Measurements from ENCODE around the gene RAD51B.
"Not testable (repeated sequence)": the region's sequence is repeated elsewhere in the genome, so short reads cannot be mapped to it uniquely, and the experiment has no call there.

RAD51B gene

DNA sequence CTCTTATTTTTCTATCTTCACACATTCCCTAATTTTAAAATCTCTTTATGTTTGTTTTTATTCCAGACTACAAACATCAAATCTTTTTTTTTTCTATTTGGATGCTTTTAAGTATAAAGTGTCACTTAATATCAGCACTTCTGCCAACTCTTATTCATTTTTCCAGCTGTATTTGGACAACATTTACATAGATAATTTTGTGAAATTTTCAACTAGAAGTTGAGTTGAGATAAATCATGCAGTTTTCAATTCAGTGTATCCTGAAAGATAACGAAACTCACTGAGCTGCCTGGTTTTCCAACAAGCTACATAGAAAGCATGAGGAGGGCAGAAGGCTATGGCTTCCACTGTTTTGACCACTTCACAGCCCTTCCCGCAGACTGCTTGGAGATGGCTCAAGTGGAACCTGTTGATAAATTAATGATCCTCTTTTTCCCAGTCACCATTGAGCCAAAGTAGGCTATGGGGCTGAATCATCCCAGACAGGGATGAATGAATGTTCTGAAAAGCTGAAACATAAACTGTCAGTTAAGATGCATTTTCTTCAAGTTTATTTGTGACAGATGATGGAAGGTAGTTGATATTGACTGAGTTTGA is 213.9 kb downstream of the RAD51B start:
- DNase-seq: no peak

DNA sequence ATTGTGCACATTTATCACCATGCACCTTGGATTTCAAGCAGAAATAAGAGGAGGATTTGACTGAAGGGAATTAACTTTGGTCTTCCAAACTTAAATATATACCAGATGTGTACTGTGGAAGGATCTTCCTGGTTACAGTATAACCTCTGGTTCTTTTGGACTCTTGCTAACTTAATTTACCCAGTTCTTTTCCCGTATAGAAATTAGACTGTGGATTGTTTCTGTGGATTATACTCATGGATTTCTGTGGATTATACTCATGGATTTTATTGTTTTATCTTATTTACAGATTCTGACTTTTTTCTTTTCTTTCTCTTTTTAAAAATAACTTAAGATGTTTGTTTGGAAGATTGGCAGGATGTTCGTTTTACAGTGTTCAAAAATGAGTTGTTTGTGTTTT is 215.3 kb downstream of the RAD51B start:
- DNase-seq: no peak

DNA sequence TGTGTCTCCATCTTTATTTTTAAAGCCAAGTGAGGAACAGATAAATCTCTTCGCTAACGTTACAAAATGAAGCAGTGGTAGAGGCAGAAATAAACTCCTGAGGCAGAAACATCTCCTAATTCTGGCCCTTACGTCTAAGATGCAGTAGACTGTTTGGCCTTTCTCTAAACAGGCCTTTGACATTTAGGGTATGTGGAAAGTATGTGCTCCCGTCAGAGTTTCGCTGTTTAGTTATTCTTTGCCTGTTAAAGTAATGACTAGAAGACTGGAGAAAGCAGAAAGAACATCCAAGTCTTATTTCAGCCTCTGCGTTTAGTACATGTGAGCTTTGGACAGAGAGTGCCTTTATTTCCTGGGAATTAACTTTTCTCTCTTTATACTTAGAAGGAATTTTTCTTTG is 216.6 kb downstream of the RAD51B start:
- DNase-seq: no peak

DNA sequence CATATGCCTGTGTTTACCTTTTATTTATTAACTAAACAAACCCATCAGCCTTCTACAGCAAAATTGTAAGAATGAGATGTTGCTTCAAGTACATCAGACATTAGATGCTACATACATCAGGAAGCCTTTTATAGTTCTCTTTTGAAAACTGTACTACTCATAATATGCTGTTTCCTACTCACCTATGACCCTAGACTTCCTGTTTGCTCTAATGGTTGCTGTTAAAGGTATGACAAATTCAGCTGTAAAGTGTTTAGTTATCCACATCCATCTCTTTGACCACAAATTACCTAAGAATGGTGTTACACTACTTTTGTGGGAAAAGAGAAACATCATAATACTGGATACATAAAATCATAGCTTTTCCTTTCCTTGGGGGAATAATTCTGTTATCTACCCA is 220.0 kb downstream of the RAD51B start:
- DNase-seq: peak; percentile 16

DNA sequence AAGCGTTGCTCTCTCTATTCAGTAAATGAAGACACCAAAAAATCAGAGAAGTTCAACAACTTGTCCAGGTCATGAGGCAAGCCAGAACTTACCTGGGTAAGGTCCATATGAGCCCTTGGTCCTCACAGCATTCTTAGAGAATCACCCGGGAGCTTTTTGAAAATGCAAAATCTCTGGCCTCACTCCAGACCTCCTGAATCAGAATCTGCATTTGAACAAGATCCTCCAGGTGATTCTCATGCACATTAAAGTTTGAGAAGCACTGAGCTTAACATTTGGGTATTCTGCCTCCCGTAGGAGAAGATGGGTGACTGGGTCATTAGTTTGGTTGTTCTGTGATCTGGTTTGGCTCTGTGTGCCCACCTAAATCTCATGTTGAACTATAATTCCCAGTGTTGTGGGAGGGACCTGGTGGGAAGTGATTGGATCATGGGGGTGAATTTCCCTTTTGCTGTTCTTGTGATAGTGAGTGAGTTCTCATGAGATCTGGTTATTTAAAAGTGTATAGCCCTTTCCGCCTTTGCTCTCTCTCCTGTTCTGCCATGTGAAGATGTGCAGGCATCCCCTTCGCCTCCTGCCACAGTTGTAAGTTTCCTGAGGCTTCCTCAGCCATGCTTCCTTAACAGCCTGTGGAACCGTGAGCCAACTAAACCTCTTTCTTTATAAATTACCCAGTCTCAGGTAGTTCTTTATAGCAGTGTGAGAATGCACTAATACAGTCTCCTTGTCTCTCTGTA is 221.2 kb downstream of the RAD51B start:
- no peak for DNase-seq

DNA sequence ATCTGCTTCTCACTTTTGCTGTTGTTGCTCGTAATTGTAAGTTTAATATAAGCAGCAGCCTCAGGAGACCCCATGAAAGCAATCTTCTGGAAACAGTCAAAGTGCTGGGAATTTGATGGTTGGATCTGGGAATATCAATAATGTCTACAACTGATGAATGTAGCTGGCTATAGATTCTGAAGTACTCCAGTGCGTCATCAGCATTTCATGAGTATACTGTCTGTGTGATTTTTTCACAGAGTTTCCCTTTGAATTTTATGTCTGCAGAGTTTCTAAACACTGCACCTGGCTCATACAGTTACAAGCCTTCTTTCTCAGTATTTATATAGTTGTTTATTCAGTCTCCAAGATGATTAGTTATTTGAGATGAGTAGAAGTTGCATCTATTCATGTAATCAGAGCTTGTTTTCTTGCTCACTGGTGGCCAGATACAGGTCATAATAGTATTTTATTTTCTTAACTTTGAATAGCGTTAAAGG is 222.3 kb downstream of the RAD51B start:
- DNase-seq: no peak

DNA sequence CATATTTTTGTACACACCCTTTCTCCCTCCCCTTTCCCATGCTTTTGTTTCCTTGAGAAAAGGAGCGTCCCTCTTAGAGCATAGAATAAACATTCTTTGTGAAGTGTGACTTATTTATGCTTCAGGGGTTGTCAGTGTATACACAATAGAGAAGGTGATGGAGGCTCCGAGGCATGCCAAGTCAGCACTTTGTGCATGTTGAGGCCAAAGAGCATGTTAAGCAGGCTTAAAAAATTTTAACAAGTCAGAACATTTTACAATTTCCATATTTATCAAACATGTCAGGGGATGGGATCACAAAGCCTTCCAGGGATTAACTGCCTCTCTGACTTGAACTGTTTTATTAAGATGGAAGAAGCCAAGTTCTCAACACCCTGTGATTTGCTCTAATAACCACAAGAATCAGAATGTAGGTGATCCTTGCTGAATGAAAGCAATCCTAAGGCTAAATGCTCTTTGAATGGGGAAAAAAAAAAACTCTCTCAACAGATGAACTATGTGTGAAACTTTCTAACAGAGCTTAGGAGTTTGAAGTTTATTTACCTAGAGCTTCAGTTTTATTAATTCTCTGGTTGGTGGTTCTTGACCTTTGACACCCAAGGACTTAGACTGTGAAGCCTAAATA is 223.1 kb downstream of the RAD51B start:
- DNase-seq: peak; percentile 7

DNA sequence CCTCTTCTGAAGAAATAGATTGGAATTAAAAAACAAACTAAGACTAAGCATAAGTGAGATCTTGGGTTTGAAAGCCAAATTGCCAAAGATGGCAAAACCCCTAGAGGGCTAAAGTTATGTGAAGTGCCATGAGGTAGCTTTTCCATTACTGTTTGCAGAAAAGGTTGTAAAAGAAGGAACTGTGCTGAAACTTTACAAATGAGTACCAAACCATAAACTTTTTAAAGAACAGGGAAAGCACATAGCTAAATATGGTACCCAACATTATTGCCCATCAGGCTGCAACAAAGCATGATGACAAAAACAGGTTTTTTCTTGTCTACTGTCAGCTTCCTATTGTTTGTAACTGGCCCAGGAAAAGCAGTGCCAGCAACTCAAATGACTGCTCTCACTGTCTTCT is 224.2 kb downstream of the RAD51B start:
- DNase-seq: no peak

DNA sequence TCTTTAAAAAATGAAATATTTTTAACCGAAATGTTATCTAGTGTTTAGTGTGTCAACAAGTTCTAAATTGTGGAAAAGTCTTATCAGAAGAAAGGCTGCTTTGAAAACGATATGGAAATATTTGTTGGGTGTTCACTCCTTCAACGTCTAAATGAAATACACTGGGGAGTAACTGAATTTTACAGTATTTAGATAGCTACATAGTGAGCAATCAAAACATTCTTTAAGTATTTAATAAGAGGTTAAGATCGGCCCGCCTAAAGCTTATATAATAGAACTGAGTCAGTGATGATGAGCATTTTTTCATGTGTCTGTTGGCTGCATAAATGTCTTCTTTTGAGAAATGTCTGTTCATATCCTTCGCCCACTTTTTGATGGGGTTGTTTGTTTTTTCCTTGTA is 228.3 kb downstream of the RAD51B start:
- peak; percentile 78 for DNase-seq

DNA sequence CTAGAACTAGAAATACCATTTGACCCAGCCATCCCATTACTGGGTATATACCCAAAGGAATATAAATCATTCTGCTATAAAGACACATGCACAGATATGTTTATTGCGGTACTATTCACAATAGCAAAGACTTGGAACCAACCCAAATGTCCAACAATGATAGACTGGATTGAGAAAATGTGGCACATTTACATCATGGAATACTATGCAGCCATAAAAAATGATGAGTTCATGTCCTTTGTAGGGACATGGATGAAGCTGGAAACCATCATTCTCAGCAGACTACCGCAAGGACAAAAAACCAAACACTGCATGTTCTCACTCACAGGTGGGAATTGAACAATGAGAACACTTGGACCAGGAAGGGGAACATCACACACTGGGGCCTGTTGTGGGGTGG is 229.2 kb downstream of the RAD51B start:
- DNase-seq: not testable (repeated sequence)

DNA sequence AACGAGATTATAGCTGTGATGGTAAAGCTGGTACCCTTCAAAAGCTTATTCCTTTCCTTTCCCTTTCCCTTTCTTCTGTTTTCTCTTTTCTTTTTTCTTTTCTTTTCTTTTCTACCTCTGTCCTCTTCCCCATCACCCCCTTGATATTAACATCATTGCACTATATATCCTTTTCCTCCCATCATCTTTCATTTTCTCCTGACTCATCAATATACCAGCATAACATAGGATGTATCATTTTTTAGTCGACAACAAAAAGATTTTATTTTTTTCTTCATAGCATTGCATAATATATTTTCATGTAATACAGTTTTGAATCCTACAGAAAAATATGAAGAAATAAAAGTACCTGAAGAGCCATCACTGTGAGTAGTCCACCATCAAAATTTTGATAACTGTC is 230.6 kb downstream of the RAD51B start:
- DNase-seq: no peak

DNA sequence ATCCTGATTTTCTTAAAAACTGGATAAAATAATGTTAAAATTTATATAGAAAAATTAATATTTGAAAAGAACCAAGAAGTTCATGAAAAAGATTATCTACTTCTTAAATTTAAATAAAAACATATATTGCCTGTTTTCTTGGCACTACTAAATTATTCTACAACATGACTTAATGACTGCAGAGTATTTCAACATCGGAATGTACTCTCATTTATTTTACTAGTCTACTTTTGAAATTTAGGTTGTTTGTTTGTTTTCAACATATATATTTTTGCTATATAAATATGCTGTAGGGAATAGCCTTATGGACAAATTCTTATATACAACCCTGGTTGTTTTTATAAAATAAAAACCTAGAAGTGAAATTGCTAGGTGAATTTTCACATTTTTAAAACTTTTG is 231.6 kb downstream of the RAD51B start:
- no peak for DNase-seq

DNA sequence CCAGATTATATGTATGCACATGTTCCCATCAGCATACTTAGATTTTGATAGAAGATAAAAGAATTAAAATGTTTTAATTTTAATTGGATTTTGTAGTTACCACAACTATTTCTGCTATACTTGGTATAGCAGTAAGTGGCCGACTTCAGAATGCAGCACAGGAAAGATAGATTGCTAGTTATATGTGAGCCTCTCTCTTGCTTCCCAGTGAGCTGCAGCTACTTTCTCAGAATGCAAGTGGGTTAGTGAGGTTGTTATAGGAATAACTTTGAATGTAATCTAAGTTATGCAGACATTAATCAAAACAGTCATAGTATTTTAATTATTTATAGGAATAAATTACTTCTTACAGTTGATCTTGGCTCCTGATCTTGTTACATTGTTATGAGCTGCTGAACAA is 240.6 kb downstream of the RAD51B start:
- no peak for DNase-seq

DNA sequence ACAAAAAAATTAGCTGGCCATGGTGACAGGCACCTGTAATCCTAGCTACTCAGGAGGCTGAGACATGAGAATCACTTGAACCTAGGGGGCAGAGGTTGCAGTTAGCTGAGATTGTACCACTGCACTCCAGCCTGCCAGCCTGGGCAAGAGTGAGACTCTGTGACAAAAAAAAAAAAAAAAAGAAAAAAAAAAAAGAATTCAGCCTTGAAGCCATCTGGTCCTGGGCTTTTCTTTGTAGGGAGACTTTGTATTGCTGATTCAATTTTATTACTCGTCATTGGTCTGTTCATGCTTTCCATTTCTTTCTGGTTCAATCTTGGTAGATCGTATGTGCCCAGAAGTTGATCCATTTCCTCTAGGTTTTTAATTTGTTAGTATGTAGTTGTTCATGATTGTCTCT is 243.1 kb downstream of the RAD51B start:
- no peak for DNase-seq

DNA sequence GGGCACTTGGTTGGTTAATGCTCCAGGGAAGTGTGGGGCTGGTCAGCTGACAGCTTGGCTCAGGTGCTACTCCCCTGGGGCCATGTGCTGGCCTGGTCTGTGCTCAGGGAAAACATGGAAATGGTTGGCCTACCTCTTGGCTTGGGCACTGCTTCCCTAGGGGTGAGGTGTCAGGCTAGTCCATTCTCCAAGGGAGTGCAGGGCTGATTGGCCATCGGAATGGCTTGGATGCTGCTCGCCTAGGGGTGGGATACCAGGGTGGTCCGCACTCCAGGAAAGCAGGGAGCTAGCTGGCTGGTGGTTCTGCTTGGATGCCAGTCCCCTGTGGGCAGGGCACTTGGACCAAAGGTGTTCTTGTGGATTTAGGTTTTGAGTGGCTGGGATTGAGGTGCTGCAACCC is 245.7 kb downstream of the RAD51B start:
- no peak for DNase-seq

DNA sequence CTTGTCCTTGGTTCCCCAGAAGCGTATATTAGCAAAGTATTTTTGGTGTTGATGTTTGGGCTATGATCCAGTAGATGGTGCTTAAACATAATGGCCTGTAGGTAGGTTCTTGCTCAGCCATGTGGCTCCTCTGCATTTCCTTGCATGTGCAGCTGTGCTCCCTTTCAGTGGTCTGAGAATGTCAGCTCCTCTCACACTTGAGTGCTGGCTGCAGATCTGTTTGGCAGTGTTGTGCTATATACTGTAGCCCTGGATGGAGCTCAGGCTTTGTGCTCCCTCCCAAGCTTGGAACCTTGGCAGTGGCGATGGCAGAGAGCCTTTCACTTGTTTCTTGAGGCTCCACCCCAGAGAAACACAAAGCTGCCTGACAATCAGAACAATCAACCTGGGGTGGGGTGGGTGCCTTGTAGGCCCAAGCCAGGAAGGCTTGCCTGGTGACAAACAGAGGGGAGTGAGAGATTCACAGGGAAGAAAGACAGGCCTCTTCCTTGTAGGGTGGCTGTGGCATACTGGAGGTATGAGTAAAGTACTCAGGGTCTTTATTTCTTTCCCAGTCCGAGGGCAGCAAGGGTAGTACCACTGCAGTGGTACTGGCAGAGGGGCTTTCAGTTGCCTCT is 255.3 kb downstream of the RAD51B start:
- no peak for DNase-seq

DNA sequence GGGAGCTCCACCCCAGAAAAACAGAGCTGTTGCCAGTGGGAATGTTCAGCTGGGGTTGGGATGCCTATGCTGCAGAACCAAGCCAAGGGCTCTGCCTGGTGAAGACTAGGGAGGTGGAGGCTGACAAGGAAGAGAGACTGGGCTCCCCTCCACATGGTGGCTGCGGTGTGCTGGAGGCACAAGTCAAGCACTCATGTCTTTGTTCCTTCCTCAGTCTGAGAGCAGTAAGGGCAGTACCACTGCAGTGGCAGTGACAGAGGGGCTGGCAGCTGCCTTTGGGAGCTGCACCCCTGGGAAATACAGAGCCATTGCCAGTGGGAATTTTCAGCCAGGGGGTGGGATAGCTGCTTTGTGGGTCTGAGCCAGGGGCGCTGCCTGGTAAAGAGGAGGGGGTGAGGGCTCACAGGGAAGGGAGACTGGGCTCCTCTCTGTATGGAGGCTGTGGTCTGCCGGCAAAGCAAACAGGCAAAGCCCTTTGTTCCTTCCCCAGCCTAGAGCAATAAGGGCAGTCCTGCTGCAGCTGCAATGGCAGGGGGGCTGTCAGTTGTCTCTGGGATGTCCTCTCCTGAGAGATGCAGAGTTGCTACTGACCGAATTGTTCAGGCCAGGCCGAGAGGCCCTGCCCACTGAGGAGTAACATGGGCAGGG is 255.9 kb downstream of the RAD51B start:
- DNase-seq: no peak

DNA sequence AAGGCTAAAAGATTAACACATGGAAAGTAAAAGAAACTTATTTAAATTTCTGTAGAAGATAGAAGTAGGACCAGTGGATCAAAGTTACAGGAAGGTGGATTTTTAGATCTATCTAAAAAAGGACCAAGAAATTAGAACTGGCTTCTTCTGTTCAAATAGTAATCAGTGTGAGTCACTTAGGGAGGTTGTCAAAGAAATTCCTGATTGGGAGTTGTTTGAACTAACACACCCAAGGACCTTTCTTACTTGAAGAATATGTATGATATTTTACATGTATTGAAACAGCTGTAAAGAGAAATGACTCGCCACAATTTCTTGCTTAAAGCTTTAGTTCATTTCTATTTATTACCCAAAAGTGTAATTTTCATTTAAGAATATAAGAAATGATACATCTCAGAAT is 256.9 kb downstream of the RAD51B start:
- DNase-seq: peak; percentile 45

DNA sequence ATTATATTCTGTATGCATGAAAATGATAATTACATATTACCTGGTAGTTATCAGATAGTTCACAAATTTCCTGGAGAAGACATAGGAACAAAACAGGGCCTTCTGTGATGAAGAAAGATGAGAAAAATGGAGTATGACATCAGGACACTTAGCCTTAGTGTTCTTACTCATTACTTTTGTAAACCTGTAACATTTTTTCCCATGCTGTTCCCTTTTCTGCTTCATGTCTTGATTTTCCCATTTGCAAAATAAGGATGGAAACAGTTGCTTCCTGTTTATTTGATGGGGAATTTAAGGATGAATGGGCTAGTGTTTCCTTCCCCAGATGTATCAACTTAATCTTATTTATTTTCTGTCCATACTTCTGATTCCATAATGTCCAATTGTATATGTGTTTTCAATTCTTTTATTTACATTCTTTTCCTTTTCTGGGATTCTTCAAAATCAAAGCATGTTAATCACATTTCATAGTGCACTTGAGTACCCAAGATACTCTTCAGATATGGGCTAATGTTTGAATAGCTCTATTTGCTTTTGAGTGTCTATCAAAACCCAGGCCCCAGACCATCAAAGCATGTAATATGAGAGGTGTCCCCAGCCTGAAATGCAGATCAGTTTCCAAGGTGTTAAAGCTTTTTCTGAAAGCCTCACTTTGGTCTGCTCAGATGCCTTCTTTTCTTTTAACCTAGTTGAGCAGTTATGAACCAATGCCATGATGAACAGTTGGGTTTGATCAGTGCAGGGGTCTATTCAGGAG is 260.5 kb downstream of the RAD51B start:
- DNase-seq: no peak

DNA sequence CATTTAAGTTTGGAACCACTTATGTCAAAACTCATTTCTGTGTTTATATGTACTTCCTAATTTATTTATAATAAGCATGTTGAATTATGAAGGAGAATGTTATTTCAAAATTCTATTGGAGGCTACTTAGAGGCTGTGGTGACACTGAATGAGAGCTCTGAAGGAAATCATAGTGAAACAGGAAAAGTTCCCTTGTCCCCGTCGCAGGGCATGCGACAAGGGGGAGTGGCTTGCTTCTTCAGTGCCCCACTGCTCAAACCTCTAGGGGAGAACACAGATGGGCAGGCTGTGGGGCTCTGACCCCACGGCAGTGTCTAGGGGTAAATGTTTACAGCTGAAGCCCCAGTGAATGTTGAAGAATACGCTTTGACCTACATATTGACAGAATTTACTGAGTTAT is 261.9 kb downstream of the RAD51B start:
- no peak for DNase-seq

DNA sequence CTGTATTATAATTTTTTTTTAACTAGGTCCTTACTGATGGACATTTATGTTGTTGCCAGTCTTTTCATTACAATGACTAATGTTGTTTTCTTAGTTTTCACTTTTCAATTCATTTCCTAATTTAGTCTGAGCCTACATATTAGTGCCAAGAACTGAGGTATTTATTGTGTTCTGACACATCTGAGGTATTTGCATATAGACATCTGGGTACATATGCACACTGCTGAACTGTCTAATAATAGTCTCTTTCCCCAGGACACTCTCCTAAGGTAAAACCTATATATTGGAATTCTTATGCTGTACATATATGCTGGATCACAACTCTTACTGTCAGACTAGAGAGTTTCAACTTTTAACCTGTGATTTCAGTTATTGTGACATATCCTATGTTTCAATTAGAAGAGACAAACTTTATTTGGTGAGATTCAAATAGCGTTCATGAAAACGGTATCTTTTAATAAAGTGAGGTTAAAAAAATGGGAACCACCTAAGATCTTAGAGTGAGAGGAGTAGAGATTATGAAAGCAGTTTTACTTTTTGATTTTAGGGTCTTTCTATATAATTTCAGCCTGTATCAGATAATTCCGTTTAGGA is 263.2 kb downstream of the RAD51B start:
- DNase-seq: no peak

DNA sequence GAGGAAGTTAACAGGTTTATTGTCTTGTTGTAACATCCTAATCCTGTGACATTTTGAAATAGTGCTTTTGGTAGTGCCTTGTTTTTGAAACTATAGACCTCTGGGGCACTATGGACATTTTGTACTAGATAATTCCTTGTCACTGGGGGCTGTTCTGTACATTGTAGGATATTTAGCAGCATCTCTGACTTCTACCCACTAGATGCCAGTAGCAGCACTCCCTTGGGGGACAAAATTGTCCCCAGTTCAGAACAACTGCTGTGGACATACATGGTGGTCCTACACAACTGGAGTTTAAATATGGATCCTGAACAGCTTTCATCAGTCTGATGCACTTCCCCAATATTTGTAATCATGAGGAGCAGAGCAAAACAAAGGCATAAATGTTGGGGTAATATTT is 264.7 kb downstream of the RAD51B start:
- DNase-seq: peak; percentile 27
